HG02588 (cell line): ENCODE measurements around the gene JAG1.

Source experiments
- ATAC-seq: cut with Tn5 transposase; IDR thresholded peaks from one replicate; pipeline ENCODE4 v1.9.1; 2021; ENCODE audit warnings: mild to moderate bottlenecking, moderate library complexity; ENCODE audit not compliant: unreplicated experiment

Gene JAG1

GRCh38 chr20:10669843-10670446 is 3.9 kb downstream of the JAG1 start:
- ATAC-seq: no peak

GRCh38 chr20:10668677-10669368 is 5.0 kb downstream of the JAG1 start:
- ATAC-seq: no peak

- ATAC-seq: no peak
These were observed 6.1 kb downstream of the JAG1 start for GRCh38 chr20:10667560-10668167.

DNA sequence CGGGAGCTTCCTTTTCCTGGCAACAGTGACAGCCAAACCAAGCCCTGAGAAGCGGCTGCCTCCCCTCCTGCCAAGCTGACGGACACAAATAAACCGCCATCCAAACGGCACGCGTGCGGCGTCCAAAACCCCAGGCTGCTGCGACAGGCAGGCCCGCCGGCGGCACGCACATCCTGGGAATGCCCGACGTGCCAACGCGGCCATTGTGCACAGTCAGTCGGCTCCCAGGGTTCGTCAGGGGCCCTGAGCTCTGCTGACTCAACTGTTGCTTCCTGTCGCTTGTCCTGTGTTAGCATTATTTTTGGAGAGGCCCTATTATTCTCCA is 6.8 kb downstream of the JAG1 start:
- no peak for ATAC-seq

DNA sequence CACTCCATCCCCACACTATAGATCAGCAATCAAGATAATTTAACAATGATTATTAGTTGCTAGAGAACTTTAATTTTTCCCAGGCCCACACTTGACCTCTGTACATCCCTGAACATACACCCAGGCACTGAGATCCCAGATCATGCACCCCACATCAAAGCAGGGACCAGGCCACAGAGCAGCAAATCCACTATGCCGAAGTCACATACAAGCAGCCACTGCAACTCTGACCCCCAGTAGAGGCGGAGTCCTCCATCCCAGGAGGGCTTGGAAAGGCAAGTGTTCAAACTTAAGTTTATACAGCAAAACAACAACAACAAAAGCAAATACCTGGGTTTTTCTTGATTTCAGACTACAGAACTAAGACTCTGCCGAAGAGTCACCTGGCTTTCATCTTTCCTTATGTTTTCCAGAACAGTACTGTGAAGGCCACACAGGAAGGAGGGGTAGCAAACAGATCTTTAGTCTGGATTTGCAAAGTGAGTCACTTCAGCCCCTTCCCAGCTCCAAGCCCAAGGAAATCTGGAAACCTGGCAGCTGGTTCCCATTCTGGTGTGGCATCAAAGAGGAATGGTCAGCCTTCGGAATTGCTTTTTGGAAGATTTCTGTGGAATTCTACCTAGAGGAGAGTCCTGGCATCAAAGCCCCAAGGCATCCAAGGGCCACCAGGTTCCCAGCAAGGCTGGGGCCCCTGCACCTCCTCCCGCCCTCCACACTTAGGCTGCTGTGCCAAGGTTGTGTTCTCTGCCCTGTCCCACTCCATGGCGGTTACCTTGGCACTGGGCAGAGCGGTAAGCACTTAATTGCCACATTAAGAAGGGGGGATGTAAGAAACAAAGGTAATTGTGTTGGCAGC is 7.3 kb downstream of the JAG1 start:
- ATAC-seq: no peak

GRCh38 chr20:10665791-10666190 is 8.0 kb downstream of the JAG1 start:
- no peak for ATAC-seq

- no peak for ATAC-seq
These were observed 8.7 kb downstream of the JAG1 start for GRCh38 chr20:10665027-10665561.

- no peak for ATAC-seq
These were observed 10.0 kb downstream of the JAG1 start for GRCh38 chr20:10663756-10664155.

DNA sequence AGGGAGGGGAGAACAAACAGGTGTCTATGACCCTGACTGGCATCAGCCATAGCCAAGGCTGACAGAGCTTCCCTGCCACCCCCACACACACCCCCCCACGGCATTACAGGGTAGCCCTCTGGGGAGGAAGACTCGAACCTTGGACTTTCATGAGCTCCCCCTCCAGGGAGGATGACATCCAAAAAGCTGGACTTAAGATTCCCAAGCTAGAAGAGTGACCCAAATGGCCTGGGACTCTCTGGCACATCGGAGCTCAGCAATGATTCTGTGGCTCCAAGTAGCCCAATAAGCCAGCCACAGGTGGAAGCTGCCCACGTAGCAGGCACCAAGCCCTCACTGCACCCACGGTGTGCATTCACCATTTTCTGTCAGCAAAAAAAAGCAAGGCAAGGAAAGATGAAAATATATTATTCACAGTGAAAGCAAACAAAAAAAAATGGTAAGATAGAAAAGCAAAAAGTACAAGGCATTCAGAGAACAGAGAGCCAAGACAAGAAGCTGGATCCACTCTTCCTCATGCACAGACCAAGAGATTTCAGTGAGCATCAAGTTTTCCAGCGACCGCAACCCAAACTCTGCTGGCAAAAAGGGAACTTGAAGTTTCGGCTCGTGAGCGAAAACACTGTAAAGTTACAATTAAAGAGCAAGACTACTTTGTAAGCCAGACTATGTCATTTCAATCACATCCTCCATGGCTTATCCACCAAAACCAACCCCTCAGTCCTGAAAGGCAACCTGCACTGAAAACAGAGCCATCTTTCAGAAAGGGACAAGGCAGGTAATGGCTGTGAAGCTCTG is 10.9 kb downstream of the JAG1 start:
- ATAC-seq: no peak

GRCh38 chr20:10662151-10662550 is 11.6 kb downstream of the JAG1 start:
- ATAC-seq: no peak

GRCh38 chr20:10661261-10661660 is 12.5 kb downstream of the JAG1 start:
- no peak for ATAC-seq

DNA sequence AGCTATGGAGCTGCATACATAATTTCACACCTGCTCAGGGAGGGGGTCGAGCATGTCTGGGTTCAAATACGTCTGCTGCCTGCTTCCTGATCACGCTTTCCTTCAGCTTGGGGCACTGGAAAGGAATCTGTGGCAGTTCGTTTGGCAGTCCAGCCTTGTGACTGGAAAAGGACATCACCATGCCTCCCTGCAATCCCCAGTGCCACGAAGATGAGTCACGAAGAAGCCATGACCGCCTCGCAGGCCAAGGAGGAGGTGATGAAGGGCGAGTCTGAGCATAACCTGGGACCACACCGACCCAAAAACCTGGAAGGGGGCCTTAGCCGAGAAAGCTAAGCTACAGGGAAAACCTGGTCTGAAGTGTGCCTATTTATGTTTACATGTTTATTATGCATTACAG is 13.1 kb downstream of the JAG1 start:
- ATAC-seq: no peak

GRCh38 chr20:10659651-10660601 is 13.9 kb downstream of the JAG1 start:
- ATAC-seq: no peak

DNA sequence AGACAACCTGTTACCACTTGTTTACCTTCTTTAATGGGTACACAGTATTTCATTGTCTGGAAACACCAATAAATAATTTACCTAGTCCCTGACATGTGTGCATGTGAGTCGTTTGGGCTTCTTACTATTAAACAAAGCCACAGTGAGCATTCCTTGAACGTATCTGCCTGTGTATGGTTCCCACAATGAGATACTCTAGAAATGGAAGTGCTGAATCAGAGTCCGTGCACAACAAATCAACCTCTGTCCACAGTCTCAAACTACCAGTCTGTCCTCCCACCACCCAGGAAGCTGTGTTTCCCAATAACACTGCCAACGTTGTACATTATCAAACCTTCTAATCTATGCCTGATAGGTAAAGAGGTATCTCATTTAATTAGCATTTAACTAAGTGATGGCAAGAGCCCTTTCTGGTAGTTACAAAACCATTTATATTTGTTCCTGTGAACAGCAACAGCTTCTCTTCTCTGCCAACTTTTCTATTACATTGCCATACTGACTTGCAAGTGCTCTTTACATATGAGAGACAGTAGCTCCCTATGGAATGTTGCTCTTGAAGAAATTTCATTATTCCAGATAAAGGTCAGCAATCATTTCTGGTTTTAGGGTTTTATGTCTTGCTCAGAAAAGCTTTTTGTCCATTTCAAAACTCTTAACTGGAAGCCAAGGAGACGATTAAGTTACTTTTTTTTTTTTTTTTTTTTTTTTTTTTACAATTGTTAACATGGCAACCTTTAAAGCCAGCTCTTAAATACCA is 14.7 kb downstream of the JAG1 start:
- no peak for ATAC-seq

GRCh38 chr20:10658051-10658823 is 15.6 kb downstream of the JAG1 start:
- no peak for ATAC-seq

DNA sequence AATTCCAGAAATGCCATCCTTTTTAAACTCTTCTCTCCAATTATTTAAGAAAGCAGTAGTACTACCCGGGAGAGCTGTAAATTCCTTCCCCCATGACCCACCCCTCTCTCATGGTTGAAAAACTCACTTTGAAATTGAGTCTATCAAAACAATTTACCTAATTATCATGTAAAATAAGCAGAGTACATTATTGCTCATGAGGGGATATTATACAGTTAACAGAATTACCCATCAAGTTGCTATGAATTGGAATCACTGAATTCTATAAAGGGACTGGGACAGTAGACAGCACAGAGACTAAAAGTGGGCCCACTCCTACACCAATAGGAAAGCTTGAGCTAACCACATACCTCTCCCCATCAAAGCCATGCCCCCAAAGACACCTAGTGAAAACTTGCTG is 16.3 kb downstream of the JAG1 start:
- no peak for ATAC-seq

GRCh38 chr20:10655720-10656669 is 17.8 kb downstream of the JAG1 start:
- no peak for ATAC-seq
